Stimulated activated CD8-positive, alpha-beta memory T cell treated with anti-CD3 and anti-CD28 coated beads, Interleukin-15, amount 100 ng/mL, for 4 hours (primary cell): Measurements from ENCODE around the gene MFN1.

Source experiments
- DNase-seq, 2 donors: peaks; one replicate each; pipeline ENCODE4 v3.0.0-alpha.2; 2020; ENCODE audit warnings: low read depth in 2 of 2

The MFN1 gene

DNA sequence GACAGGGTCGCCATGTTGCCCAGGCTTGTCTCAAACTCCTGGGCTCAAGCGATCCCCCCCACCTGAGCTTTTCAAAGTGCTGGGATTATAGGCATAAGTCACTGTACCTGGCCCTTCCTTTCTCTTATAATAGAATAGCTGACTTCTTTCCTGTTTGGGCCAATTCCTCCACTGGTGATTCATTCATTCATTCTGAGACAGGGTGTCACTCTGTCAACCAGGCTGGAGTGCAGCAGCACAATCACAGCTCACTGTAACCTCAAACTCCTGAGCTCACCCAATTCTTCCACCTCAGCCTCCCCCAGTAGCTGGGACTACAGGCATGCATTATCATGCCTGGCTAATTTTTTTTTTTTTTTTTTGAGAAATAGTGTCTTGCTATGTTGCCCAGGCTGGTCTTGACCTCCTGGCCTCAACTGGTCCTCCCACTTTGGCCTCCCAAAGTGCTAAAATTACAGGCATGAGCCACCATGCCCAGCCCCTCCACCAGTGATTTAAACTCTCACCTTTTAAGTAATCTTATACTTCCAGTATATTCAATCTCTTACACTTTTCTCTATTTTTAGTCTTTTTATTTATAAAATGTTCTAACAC, 82.9 kb downstream of the MFN1 start:
- no peak for DNase-seq

DNA sequence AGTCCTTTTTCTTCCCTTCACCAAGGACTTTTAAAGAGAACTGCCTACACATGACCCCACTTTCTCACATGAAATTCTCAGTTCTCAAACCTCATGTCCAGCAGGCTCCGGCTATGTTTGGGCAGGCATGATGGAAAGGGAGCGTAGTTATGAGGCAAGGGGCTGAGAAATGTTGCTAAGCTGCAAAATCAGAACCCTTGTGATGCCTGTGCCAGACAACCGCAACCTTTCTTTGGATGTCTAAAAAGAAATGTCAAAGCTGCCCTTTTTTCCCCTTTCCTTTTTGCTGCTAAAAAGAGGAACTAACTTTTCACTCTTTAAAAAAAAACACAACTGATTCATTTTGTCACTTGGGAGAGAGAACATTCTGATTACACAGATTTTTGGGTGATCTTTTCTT, 84.5 kb downstream of the MFN1 start:
- DNase-seq, result no peak

DNA sequence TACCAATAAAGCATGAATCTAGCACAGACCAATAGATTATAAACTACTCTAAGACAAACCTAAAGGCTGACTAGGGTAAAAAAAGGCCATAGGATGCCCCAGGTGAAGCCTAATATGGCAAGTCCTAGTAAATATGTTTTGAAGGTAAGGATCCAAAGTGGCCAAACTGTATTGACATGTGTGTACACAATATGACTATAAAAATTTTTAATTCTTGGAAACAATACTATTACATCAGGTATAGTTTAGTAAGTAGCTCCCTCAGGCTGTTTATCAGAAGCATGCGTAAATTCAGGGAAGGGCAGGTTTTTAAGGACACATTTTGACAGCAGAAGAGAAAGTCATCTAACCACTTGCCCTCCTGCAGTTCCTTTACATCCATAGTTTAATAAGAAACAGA, 84.9 kb downstream of the MFN1 start:
- DNase-seq, result no peak

DNA sequence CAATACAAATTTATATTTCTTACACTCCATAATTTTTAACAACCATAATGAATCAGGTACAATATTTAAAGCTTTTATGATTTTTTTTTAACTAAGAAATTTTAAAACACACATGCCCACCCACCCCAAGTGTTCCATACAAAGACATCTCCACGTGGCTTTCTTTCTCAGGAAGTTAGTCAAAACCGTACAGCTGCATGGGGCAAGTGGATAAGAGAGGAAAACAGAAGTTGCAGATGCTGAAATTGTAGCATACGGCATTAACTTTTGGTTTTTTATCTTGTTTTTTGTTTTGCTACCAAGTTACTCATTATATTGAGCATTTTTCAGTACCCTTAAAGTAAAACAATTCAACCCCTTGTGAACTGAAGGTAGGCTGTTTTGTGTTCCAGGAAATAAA, 89.0 kb downstream of the MFN1 start:
- no peak for DNase-seq

DNA sequence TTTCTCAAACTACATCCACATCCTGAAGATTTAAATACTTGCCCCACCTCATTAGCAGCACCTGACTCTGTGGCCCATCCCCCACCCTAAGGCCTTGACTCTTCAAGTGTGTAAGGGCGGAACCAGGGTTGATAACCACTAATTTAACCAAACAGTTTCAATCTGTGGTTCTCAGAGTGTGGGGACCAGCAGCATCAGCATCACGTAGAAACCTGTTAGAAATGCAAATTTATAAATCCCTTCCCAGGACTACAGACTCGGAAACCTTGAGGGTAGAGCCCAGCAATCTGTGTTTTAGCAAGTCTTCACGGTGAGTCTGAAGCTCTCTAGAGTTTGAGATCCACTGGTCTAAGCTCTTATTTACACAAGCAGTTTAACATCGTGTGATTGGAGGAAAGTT, 91.3 kb downstream of the MFN1 start:
- no peak for DNase-seq
